ENCODE measurements around the gene CELF4.

Gene CELF4

DNA sequence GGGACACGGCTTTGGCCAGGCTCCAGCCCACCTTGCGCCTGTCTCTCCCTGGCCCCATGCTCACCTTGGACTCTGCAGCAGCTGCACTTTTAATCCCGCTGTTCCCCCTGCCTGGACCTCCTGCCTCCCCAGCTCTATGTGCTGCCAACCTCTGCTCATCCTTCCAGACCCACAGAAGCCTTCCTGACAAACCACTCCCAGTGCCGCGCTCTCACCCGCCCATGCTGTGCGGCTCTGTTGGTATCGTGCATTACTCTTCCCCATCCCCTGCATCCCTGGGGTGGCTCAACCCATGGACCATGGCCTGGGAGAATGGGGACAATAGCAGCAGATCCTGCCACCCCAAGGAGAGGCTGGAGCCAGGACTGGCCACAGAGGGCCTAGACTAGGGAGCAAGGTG lies 303.6 kb downstream of the CELF4 start:
- Histone ChIP-seq H3K27ac (no peak overlapping the region), H3K4me3 (no peak overlapping the region)
- no peak for DNase-seq (ENCODE audit: low spot score)
- TF ChIP-seq, protein P1, sequence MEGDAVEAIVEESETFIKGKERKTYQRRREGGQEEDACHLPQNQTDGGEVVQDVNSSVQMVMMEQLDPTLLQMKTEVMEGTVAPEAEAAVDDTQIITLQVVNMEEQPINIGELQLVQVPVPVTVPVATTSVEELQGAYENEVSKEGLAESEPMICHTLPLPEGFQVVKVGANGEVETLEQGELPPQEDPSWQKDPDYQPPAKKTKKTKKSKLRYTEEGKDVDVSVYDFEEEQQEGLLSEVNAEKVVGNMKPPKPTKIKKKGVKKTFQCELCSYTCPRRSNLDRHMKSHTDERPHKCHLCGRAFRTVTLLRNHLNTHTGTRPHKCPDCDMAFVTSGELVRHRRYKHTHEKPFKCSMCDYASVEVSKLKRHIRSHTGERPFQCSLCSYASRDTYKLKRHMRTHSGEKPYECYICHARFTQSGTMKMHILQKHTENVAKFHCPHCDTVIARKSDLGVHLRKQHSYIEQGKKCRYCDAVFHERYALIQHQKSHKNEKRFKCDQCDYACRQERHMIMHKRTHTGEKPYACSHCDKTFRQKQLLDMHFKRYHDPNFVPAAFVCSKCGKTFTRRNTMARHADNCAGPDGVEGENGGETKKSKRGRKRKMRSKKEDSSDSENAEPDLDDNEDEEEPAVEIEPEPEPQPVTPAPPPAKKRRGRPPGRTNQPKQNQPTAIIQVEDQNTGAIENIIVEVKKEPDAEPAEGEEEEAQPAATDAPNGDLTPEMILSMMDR (IDR thresholded peaks at IDR 0.05), result no peak

- no peak for DNase-seq (ENCODE audit: low spot score)
- TF ChIP-seq, protein P1 (IDR thresholded peaks at IDR 0.05), result no peak
- Histone ChIP-seq H3K27ac (no peak overlapping the region), H3K4me3 (no peak overlapping the region)
Measured at GRCh38 chr18:37261246-37261840, 304.3 kb downstream of the CELF4 start.

GRCh38 chr18:37260367-37261093 lies 305.1 kb downstream of the CELF4 start:
- TF ChIP-seq, protein P1 (IDR thresholded peaks at IDR 0.05), result no peak
- DNase-seq (ENCODE audit: low spot score), result no peak
- no peak overlapping the region for H3K4me3 ChIP-seq
- no peak overlapping the region for H3K27ac ChIP-seq

- no peak for DNase-seq (ENCODE audit: low spot score)
- H3K4me3 ChIP-seq, result no peak overlapping the region
- no peak overlapping the region for H3K27ac ChIP-seq
- TF ChIP-seq, protein P1 (IDR thresholded peaks at IDR 0.05), result no peak
Measured at GRCh38 chr18:37259711-37260110, 305.9 kb downstream of the CELF4 start.

DNA sequence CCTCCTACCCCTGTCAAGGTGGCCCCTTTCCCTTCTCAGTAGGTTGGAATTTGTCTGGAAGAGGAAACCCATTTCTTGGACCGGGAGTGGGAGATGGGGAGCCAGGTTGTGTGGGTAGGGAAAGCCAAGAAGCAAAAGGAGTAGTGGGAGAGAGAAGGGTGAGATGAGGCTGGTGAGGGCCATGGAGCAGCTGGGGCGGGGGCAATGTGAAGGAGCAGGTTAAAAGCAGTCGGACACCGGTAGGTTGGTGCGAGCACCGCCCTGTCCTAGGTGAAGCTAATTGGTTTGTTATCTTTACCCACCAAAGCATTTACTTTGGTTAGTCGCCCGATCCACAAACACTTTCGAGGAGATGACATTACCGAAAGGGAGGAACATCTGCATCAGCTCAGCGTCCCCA lies 306.8 kb downstream of the CELF4 start:
- no peak for DNase-seq (ENCODE audit: low spot score)
- H3K27ac ChIP-seq, result no peak overlapping the region
- H3K4me3 ChIP-seq, result no peak overlapping the region
- TF ChIP-seq, protein P1 (IDR thresholded peaks at IDR 0.05), result no peak

- DNase-seq (ENCODE audit: low spot score), result no peak
- no peak overlapping the region for H3K4me3 ChIP-seq
- no peak overlapping the region for H3K27ac ChIP-seq
- TF ChIP-seq, protein P1 (IDR thresholded peaks at IDR 0.05), result no peak
Measured at GRCh38 chr18:37258131-37258530, 307.5 kb downstream of the CELF4 start.

DNA sequence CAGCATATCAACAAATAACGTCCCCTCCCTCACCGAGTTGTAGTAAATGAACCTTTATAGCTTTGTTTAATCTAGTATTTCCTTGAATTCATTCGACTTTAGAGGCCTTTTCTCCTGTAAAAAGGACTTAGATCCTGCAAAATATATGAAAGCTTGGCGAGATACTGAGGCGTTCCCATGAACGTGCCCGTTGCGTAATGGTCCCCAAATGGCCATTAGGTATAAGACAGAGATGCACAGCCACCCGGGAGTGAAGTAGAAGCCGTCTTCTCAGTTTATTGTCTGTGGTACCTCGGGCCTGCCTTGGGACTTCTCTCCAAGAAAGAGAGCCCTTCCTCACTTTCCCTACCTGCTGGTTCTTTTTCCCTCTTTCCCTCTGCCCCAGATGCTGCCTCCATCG lies 310.6 kb downstream of the CELF4 start:
- no peak for DNase-seq (ENCODE audit: low spot score)
- H3K4me3 ChIP-seq, result no peak overlapping the region

More for the DNA sequence above, 310.6 kb downstream of the CELF4 start:
- TF ChIP-seq, protein P1 (IDR thresholded peaks at IDR 0.05), result no peak
- H3K27ac ChIP-seq, result no peak overlapping the region

Data from coronary artery (tissue), 2 donors.